Smooth muscle cell (in vitro differentiated cells): ENCODE results near the gene COPZ2. TPM values are rescaled to one million over a fixed set of nuclear protein-coding genes. Genes with fewer than 3 reads are reported as not detected.

ENCODE experiments used
- DNase-seq: peaks from one replicate; lab custom pipeline; 2025; ENCODE audit not compliant: unreplicated experiment; lab: John Stamatoyannopoulos, UW
- H2AFZ ChIP-seq: fragments of 200-600 bp; sonication (generic); 2 replicates; pipeline ENCODE4 v1.6.0; 2016; ENCODE audit warnings: antibody characterized with exemption, low read depth, mild to moderate bottlenecking
- H3F3A ChIP-seq: fragments of 200-600 bp; sonication (generic); 2 replicates; pipeline ENCODE4 v1.6.0; 2017; ENCODE audit warnings: antibody characterized with exemption, low read depth
- H3K27ac ChIP-seq: fragments of 200-600 bp; sonication (generic); 2 replicates; pipeline ENCODE4 v1.5.1; 2016; ENCODE audit warnings: low read depth, mild to moderate bottlenecking
- H3K27me3 ChIP-seq: fragments of 200-600 bp; sonication (generic); 2 replicates; pipeline ENCODE4 v1.6.1; 2016; ENCODE audit warnings: low read depth, mild to moderate bottlenecking
- H3K36me3 ChIP-seq: fragments of 200-600 bp; sonication (generic); 2 replicates; pipeline ENCODE4 v1.5.1; 2016; ENCODE audit warnings: low read depth
- H3K4me1 ChIP-seq: fragments of 200-600 bp; sonication (generic); 2 replicates; pipeline ENCODE4 v1.5.1; 2016; ENCODE audit warnings: low read depth
- H3K4me2 ChIP-seq: fragments of 200-600 bp; sonication (generic); 2 replicates; pipeline ENCODE4 v1.6.0; 2016; ENCODE audit warnings: mild to moderate bottlenecking
- H3K4me3 ChIP-seq: fragments of 200-600 bp; sonication (generic); 2 replicates; pipeline ENCODE4 v1.5.1; 2016; ENCODE audit warnings: mild to moderate bottlenecking
- H3K79me2 ChIP-seq: fragments of 200-600 bp; sonication (generic); 2 replicates; pipeline ENCODE4 v1.6.0; 2016; ENCODE audit warnings: low read depth, mild to moderate bottlenecking
- H3K9ac ChIP-seq: fragments of 200-600 bp; sonication (generic); 2 replicates; pipeline ENCODE4 v1.6.0; 2016; ENCODE audit warnings: low read depth
- H3K9me3 ChIP-seq: fragments of 200-600 bp; sonication (generic); replicated peaks from 2 replicates; pipeline ENCODE4 v1.5.1; 2016; ENCODE audit warnings: low read depth
- H4K20me1 ChIP-seq: fragments of 200-600 bp; sonication (generic); 2 replicates; pipeline ENCODE4 v1.6.0; 2016; ENCODE audit warnings: low read depth
- CTCF ChIP-seq: fragments of 200-600 bp; sonication (generic); IDR thresholded peaks from 2 replicates; pipeline ENCODE4 v1.5.1; 2017; ENCODE audit warnings: borderline replicate concordance, mild to moderate bottlenecking, antibody characterized with exemption; ENCODE audit not compliant: insufficient read depth, poor library complexity, severe bottlenecking
- WGBS: methylation state at CpG from one replicate; pipeline ENCODE4 v1.1.7; 2016; ENCODE audit warnings: low lambda C conversion rate; 5-methylcytosine and 5-hydroxymethylcytosine counted together
- polyA plus RNA-seq: library from polyadenylated mRNA; unstranded; fragments of >200 nt; fragmentation: Nextera tagmentation; extraction: Ambion mirVana; gene quantifications from 2 replicates; pipeline ENCODE4 v1.2.1, GENCODE V29; 2016
- total RNA-seq: library from RNA; depleted of rRNA; stranded (reverse); fragments of >200 nt; gene quantifications from 2 replicates; pipeline ENCODE4 v1.2.3, GENCODE V29; 2014

Gene COPZ2
- total and polyA plus RNA-seq, 2 experiments from 2014 or later, result 70.6 to 257 TPM

DNA sequence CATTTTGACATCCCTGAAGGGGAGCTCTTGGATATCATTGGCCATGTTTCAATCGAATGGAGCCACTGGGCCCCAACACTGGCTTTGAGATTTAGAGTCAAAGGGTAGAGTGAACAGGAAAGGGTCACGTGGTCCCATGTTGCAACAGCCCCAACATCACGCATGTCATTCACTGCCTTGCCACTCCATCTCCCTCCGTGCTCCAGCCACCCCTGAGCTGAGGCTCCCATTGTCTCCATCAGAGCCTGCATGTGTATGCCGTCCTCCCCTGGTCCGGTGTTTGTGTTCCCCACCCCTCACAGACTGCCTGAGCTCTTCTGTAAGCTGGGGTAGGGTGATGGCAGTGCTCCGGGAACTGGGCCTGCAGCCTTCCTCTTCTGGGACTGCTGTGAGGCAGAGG is 22.7 kb upstream of the COPZ2 start:
- peaks cover 2% of the 10 kb centered on the region for H3K4me1 ChIP-seq
- WGBS, result 85% methylated on average over 7 of the region's 7 CpGs
- H3K27me3 ChIP-seq, result no peaks in the 10 kb centered on the region
- H4K20me1 ChIP-seq, result peaks cover 61% of the 10 kb centered on the region
- H3K36me3 ChIP-seq, result peaks cover 4% of the 10 kb centered on the region
- H3K9ac ChIP-seq, result no peak overlapping the region
- peak overlapping the region; percentile 24 for H3K27ac ChIP-seq
- peaks cover 34% of the 10 kb centered on the region for H3F3A ChIP-seq
- H2AFZ ChIP-seq, result no peak overlapping the region
- H3K9me3 ChIP-seq, result no peaks in the 10 kb centered on the region
- H3K4me2 ChIP-seq, result no peak overlapping the region
- no peak for DNase-seq
- peaks cover 45% of the 10 kb centered on the region for H3K79me2 ChIP-seq
- H3K4me3 ChIP-seq, result no peak overlapping the region
- no peak for TF ChIP-seq CTCF

DNA sequence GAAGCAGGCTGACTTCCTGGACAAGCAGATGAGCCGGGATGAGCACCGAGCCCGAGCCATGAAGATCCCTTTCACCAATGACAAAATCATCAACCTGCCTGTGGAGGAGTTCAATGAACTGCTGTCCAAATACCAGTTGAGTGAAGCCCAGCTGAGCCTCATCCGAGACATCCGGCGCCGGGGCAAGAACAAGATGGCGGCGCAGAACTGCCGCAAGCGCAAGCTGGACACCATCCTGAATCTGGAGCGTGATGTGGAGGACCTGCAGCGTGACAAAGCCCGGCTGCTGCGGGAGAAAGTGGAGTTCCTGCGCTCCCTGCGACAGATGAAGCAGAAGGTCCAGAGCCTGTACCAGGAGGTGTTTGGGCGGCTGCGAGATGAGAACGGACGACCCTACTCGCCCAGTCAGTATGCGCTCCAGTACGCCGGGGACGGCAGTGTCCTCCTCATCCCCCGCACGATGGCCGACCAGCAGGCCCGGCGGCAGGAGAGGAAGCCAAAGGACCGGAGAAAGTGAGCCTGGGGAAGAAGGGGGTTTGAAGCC is 21.6 kb upstream of the COPZ2 start:
- WGBS, result 96% methylated on average over 32 of the region's 32 CpGs
- H3F3A ChIP-seq, result peaks cover 25% of the 10 kb centered on the region

DNA sequence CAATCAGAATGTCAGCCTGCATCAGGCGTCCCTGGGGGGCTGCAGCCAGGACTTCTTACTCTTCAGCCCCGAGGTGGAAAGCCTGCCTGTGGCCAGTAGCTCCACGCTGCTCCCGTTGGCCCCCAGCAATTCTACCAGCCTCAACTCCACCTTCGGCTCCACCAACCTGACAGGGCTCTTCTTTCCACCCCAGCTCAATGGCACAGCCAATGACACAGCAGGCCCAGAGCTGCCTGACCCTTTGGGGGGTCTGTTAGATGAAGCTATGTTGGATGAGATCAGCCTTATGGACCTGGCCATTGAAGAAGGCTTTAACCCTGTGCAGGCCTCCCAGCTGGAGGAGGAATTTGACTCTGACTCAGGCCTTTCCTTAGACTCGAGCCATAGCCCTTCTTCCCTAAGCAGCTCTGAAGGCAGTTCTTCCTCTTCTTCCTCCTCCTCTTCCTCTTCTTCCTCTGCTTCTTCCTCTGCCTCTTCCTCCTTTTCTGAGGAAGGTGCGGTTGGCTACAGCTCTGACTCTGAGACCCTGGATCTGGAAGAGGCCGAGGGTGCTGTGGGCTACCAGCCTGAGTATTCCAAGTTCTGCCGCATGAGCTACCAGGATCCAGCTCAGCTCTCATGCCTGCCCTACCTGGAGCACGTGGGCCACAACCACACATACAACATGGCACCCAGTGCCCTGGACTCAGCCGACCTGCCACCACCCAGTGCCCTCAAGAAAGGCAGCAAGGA is 21.0 kb upstream of the COPZ2 start:
- no peak for DNase-seq
- peaks cover 65% of the 10 kb centered on the region for H4K20me1 ChIP-seq
- no peak overlapping the region for H3K4me3 ChIP-seq
- H3K36me3 ChIP-seq, result peaks cover 4% of the 10 kb centered on the region
- H3K79me2 ChIP-seq, result peaks cover 45% of the 10 kb centered on the region
- no peak for TF ChIP-seq CTCF
- peak overlapping the region; percentile 25 for H3K27ac ChIP-seq
- H3F3A ChIP-seq, result peaks cover 27% of the 10 kb centered on the region
- no peak overlapping the region for H2AFZ ChIP-seq
- H3K9ac ChIP-seq, result no peak overlapping the region
- no peak overlapping the region for H3K4me2 ChIP-seq
- H3K9me3 ChIP-seq, result no peaks in the 10 kb centered on the region
- WGBS, result 91% methylated on average over 11 of the region's 11 CpGs
- no peaks in the 10 kb centered on the region for H3K27me3 ChIP-seq
- peaks cover 15% of the 10 kb centered on the region for H3K4me1 ChIP-seq

More for the DNA sequence above, 21.6 kb upstream of the COPZ2 start:
- H2AFZ ChIP-seq, result no peak overlapping the region
- H3K27me3 ChIP-seq, result no peaks in the 10 kb centered on the region
- peaks cover 4% of the 10 kb centered on the region for H3K36me3 ChIP-seq
- no peak overlapping the region for H3K4me3 ChIP-seq
- DNase-seq, result no peak
- H3K4me1 ChIP-seq, result peaks cover 9% of the 10 kb centered on the region
- H3K79me2 ChIP-seq, result peaks cover 45% of the 10 kb centered on the region
- no peaks in the 10 kb centered on the region for H3K9me3 ChIP-seq
- H3K9ac ChIP-seq, result no peak overlapping the region
- no peak for TF ChIP-seq CTCF
- H4K20me1 ChIP-seq, result peaks cover 61% of the 10 kb centered on the region
- H3K4me2 ChIP-seq, result no peak overlapping the region
- peak overlapping the region; percentile 31 for H3K27ac ChIP-seq
